Right lobe of liver (tissue), 6 donors: ENCODE results near the gene LILRA6. TPM values are rescaled to one million over a fixed set of nuclear protein-coding genes. Genes with fewer than 3 reads are reported as not detected.
A peak's percentile ranks its signal among the peaks of the same experiment; 100 is the strongest.

Experiments used
- ATAC-seq, 4 donors: fragments of 200-7000 bp; cut with Tn5 transposase; one replicate each; pipeline ENCODE4 v1.9.1; 2020; ENCODE audit warnings: mild to moderate bottlenecking in 4 of 4, moderate library complexity in 4 of 4
- DNase-seq, 3 donors: peaks; one replicate each; pipeline ENCODE4 v3.0.0-alpha.2; 2020
- H3K27ac ChIP-seq, 3 donors: fragments of 200-600 bp; one replicate each; pipeline ENCODE4 v1.8.0; 2022
- H3K27me3 ChIP-seq, 2 donors: fragments of 200-600 bp; one replicate each; pipeline ENCODE4 v1.8.0; 2022
- H3K36me3 ChIP-seq, 4 donors: fragments of 200-600 bp; sonication (generic) in 1 of 4; one replicate each; pipeline versions ENCODE4 v1.5.1 to v1.8.0; 2017 to 2022; ENCODE audit warnings: control low read depth in 1 of 4
- H3K4me1 ChIP-seq, 4 donors: fragments of 200-600 bp; sonication (generic) in 1 of 4; one replicate each; pipeline versions ENCODE4 v1.5.1 to v1.8.0; 2017 to 2022; ENCODE audit warnings: control low read depth in 1 of 4
- H3K4me3 ChIP-seq, 3 donors: fragments of 200-600 bp; one replicate each; pipeline ENCODE4 v1.8.0; 2022
- H3K9me3 ChIP-seq, 4 donors: fragments of 200-600 bp; sonication (generic) in 1 of 4; one replicate each; pipeline versions ENCODE4 v1.5.1 to v1.8.0; 2017 to 2022; ENCODE audit warnings: control low read depth in 1 of 4
- CTCF ChIP-seq, 4 donors: fragments of 200-600 bp in 3 of 4; fragments of 450-650 bp in 1 of 4; IDR thresholded peaks; one replicate each; pipeline versions ENCODE4 v1.5.1 to v1.8.0; 2016 to 2022; ENCODE audit warnings: antibody characterized with exemption in 4 of 4, mild to moderate bottlenecking in 2 of 4
- POLR2A ChIP-seq: fragments of 450-650 bp; IDR thresholded peaks from one replicate; pipeline ENCODE4 v1.6.1; 2017; ENCODE audit warnings: antibody characterized with exemption, mild to moderate bottlenecking
- WGBS: methylation state at CpG from one replicate; pipeline ENCODE4 v1.1.6; 2018; ENCODE audit warnings: low coverage, low lambda C conversion rate; ENCODE audit not compliant: insufficient coverage; ENCODE audit errors: missing lambda C conversion rate; 5-methylcytosine and 5-hydroxymethylcytosine counted together
- intact Hi-C, 2 donors: fragments of 100-400 bp; cut with DNase I; formaldehyde crosslinking; loops; one replicate each; pipeline versions ENCODE4 v1.11.2 to v1.14.1; 2022
- total RNA-seq, 6 experiments: library from RNA; depleted of rRNA in 2 of 6; stranded (reverse); fragments of >200 nt in 2 of 6; fragmentation: NEBNext Ultra II Directional in 3 of 6; extraction: Animal tissue kit (Norgen Biotek cat#: 25700) in 3 of 6; gene quantifications; one replicate each; pipeline versions ENCODE4 v1.1.0 to v1.2.4, GENCODE V29; 2016 to 2023
- donor health status: DM: no; HTN: yes; CAD: no.
- donor health status: DM: no; HTN: no; CAD: no.
- donor health status: DM: no; HTN: no; CAD: no.
- donor health status: DM: no; HTN: yes; CAD: no.
- donor health status: DM: no; HTN: yes; CAD: no.

The LILRA6 gene
- total RNA-seq, 6 experiments from 2014 or later, result 0.61 to 4.9 (median 0.98) TPM

- no peak overlapping the region for H3K4me3 ChIP-seq
- intact Hi-C loops, result no loop called here
- no peak for TF ChIP-seq CTCF (IDR thresholded peaks at IDR 0.05)
- no peak for TF ChIP-seq POLR2A
- no peaks in the 10 kb centered on the region for H3K9me3 ChIP-seq
- WGBS, result 58% methylated on average over 7 of the region's 11 CpGs
- H3K4me1 ChIP-seq, result no peaks in the 10 kb centered on the region
- no peaks in the 10 kb centered on the region for H3K27me3 ChIP-seq
- ATAC-seq (no peak), DNase-seq (peak in 1 of 3 donors; percentile 28)
- no peaks in the 10 kb centered on the region for H3K36me3 ChIP-seq
- no peak overlapping the region for H3K27ac ChIP-seq
Observed at GRCh38 chr19:54252845-54253244, 10.3 kb upstream of the LILRA6 start.

- TF ChIP-seq CTCF (IDR thresholded peaks at IDR 0.05) (no peak), POLR2A (no peak)
- H3K27me3 ChIP-seq, result no peaks in the 10 kb centered on the region
- no peak overlapping the region for H3K27ac ChIP-seq
- no peak for ATAC-seq
- no peaks in the 10 kb centered on the region for H3K4me1 ChIP-seq
- no peak overlapping the region for H3K4me3 ChIP-seq
- H3K9me3 ChIP-seq, result no peaks in the 10 kb centered on the region
- no peaks in the 10 kb centered on the region for H3K36me3 ChIP-seq
- WGBS, result 36% methylated on average over 3 of the region's 9 CpGs
- no peak for DNase-seq
- intact Hi-C loops, result no loop called here
Observed at GRCh38 chr19:54252243-54252642, 9.7 kb upstream of the LILRA6 start.

GRCh38 chr19:54248016-54248601 lies 5.5 kb upstream of the LILRA6 start:
- TF ChIP-seq CTCF (IDR thresholded peaks at IDR 0.05), result no peak
- TF ChIP-seq POLR2A, result peak; percentile 11
- no peaks in the 10 kb centered on the region for H3K9me3 ChIP-seq
- no peaks in the 10 kb centered on the region for H3K27me3 ChIP-seq
- DNase-seq, result peak in 1 of 3 donors; percentile 55
- ATAC-seq, result peak; percentile 76 to 87 (median 84)
- intact Hi-C loops, result no loop called here
- no peaks in the 10 kb centered on the region for H3K4me1 ChIP-seq
- no peaks in the 10 kb centered on the region for H3K36me3 ChIP-seq
- 36% methylated on average over 8 of the region's 8 CpGs for WGBS
- H3K4me3 ChIP-seq, result no peak overlapping the region
- H3K27ac ChIP-seq, result peak overlapping the region; percentile 50 to 67 (median 50)

- peak overlapping the region in 2 of 3 donors; percentile 50 to 67 for H3K27ac ChIP-seq
- ATAC-seq, result peak; percentile 10 to 23 (median 20)
Observed at GRCh38 chr19:54247106-54247930, 4.7 kb upstream of the LILRA6 start.

More at GRCh38 chr19:54247106-54247930, 4.7 kb upstream of the LILRA6 start:
- 51% methylated on average over 10 of the region's 20 CpGs for WGBS
- TF ChIP-seq CTCF (IDR thresholded peaks at IDR 0.05) (no peak), POLR2A (no peak)
- Histone ChIP-seq H3K27me3 (no peaks in the 10 kb centered on the region), H3K9me3 (no peaks in the 10 kb centered on the region), H3K36me3 (no peaks in the 10 kb centered on the region), H3K4me3 (no peak overlapping the region), H3K4me1 (no peaks in the 10 kb centered on the region)
- peak in 1 of 3 donors; percentile 44 for DNase-seq
- intact Hi-C loops, result no loop called here
